GM12891 (cell line): ENCODE data around the gene CD300LF.

Source experiments
- POLR2A ChIP-seq: IDR thresholded peaks from 2 replicates; pipeline ENCODE4 v1.6.1; 2011; ENCODE audit warnings: low read depth, low read length, control low read depth
- TAF1 ChIP-seq: IDR thresholded peaks from 2 replicates; pipeline ENCODE4 v1.6.1; 2011; ENCODE audit warnings: low read depth, low read length, control low read depth

GRCh38 chr17:74703311-74703710 lies 9.4 kb downstream of the CD300LF start:
- no peak for TF ChIP-seq POLR2A
- no peak for TF ChIP-seq TAF1
